GM10266 (cell line): ENCODE data around the gene TSBP1.
"Not testable (repeated sequence)": the region's sequence is repeated elsewhere in the genome, so short reads cannot be mapped to it uniquely, and the experiment has no call there.

Experiments
- DNase-seq: peaks from one replicate; pipeline ENCODE4 v3.0.0; 2012; ENCODE audit errors: extremely low spot score
- CTCF ChIP-seq: IDR thresholded peaks from 2 replicates; pipeline ENCODE4 v1.5.1; 2012; ENCODE audit warnings: mild to moderate bottlenecking, low read depth; ENCODE audit not compliant: control insufficient read depth, insufficient read depth; ENCODE audit errors: missing control alignments

Gene TSBP1

GRCh38 chr6:32317541-32317940 is 54.2 kb downstream of the TSBP1 start:
- TF ChIP-seq CTCF, result no peak
- DNase-seq, result no peak

GRCh38 chr6:32313964-32314363 is 57.7 kb downstream of the TSBP1 start:
- no peak for TF ChIP-seq CTCF
- no peak for DNase-seq

GRCh38 chr6:32298632-32299336 is 72.9 kb downstream of the TSBP1 start:
- TF ChIP-seq CTCF, result no peak
- no peak for DNase-seq

- not testable (repeated sequence) for DNase-seq
Measured at GRCh38 chr6:32294980-32295379, 76.7 kb downstream of the TSBP1 start.

GRCh38 chr6:32294566-32294965 is 77.1 kb downstream of the TSBP1 start:
- no peak for DNase-seq
- no peak for TF ChIP-seq CTCF

- no peak for TF ChIP-seq CTCF
- no peak for DNase-seq
Measured at GRCh38 chr6:32293695-32294094, 78.0 kb downstream of the TSBP1 start.

- no peak for DNase-seq
- TF ChIP-seq CTCF, result no peak
Measured at GRCh38 chr6:32291543-32291942, 80.2 kb downstream of the TSBP1 start.
